GM12878 (cell line): ENCODE results near the gene ATP6V0A1. TPM values are rescaled to one million over a fixed set of nuclear protein-coding genes. Genes with fewer than 3 reads are reported as not detected.

Experiments
- ATAC-seq: fragments of 200-7000 bp; cut with Tn5 transposase; 3 replicates; pipeline ENCODE4 v1.9.1; 2020; ENCODE audit warnings: mild to moderate bottlenecking, moderate library complexity
- BruUV-seq: library from RNA; stranded (reverse); fragments of 400-500 nt; replicated peaks from 2 replicates; lab custom pipeline; 2021; lab: Mats Ljungman, UMichigan
- CTCF ChIA-PET: fragments of 300-600 bp; sonication (Branson Sonifier 250); formaldehyde crosslinking; extraction: SDS; loops from one replicate; lab custom pipeline; 2021; ENCODE audit warnings: inconsistent platforms; lab: Yijun Ruan, JAX
- POLR2A ChIA-PET: fragments of 350-600 bp; formaldehyde crosslinking; extraction: SDS; loops from one replicate; lab custom pipeline; 2021; ENCODE audit warnings: inconsistent platforms; lab: Charles Lee
- RAD21 ChIA-PET: fragments of 300-600 bp; sonication (Branson Sonifier 250); formaldehyde crosslinking; loops from one replicate; lab custom pipeline; 2023; ENCODE audit warnings: antibody characterized with exemption; ENCODE audit not compliant: unreplicated experiment; lab: Charles Lee
- SMC1A ChIA-PET: fragments of 300-600 bp; sonication (Branson Sonifier 250); formaldehyde crosslinking; loops from one replicate; lab custom pipeline; 2023; ENCODE audit not compliant: unreplicated experiment, uncharacterized antibody; lab: Charles Lee
- DNase-seq: peaks from one replicate; pipeline ENCODE4 v3.0.0-alpha.2; 2011; ENCODE audit warnings: low read depth, low spot score
- FAIRE-seq: peaks from 3 replicates; lab custom pipeline; 2011; peaks lifted over from hg19 to GRCh38; lab: Jason Lieb, UNC
- H2AFZ ChIP-seq: 2 replicates; pipeline ENCODE4 v1.6.0; 2011; ENCODE audit warnings: low read depth, low read length, control low read depth; ENCODE audit not compliant: control insufficient read depth
- H3K27ac ChIP-seq: 2 replicates; pipeline ENCODE4 v1.5.1; 2011; ENCODE audit warnings: control low read depth; ENCODE audit not compliant: control insufficient read depth, insufficient read depth
- H3K27me3 ChIP-seq, 2 experiments: replicated peaks in 1 of 2; 2 replicates each; pipeline versions ENCODE4 v1.6.0 to v1.6.1; 2011; ENCODE audit warnings: low read length in 1 of 2; ENCODE audit not compliant: control insufficient read depth in 2 of 2, insufficient read depth in 2 of 2
- H3K36me3 ChIP-seq, 2 experiments: 2 replicates each; pipeline ENCODE4 v1.5.1; 2011; ENCODE audit warnings: low read length in 1 of 2; ENCODE audit not compliant: control insufficient read depth in 2 of 2, insufficient read depth in 2 of 2
- H3K4me1 ChIP-seq: 2 replicates; pipeline ENCODE4 v1.6.1; 2011; ENCODE audit warnings: mild to moderate bottlenecking, low read length, moderate library complexity, mixed read lengths; ENCODE audit not compliant: control insufficient read depth, insufficient read depth
- H3K4me2 ChIP-seq: 2 replicates; pipeline ENCODE4 v1.6.0; 2011; ENCODE audit warnings: control low read depth; ENCODE audit not compliant: control insufficient read depth, insufficient read depth
- H3K4me3 ChIP-seq: fragments of 200-600 bp; sonication (generic); 2 replicates; pipeline ENCODE4 v1.5.1; 2016
- H3K79me2 ChIP-seq: 2 replicates; pipeline ENCODE4 v1.6.0; 2011; ENCODE audit warnings: low read length; ENCODE audit not compliant: control insufficient read depth, insufficient read depth
- H3K9ac ChIP-seq: 2 replicates; pipeline ENCODE4 v1.8.0; 2011; ENCODE audit warnings: low read length, control low read depth, mixed read lengths; ENCODE audit not compliant: control insufficient read depth, insufficient read depth
- H3K9me3 ChIP-seq: replicated peaks from 3 replicates; pipeline ENCODE4 v1.5.1; 2011; ENCODE audit warnings: mild to moderate bottlenecking, low read length; ENCODE audit not compliant: control insufficient read depth, insufficient read depth
- H4K20me1 ChIP-seq: 2 replicates; pipeline ENCODE4 v1.6.0; 2011; ENCODE audit not compliant: control insufficient read depth, insufficient read depth
- ELK1 ChIP-seq: IDR thresholded peaks from 2 replicates; pipeline ENCODE4 v1.6.1; 2012; ENCODE audit warnings: low read depth, low read length, improper control_type of control experiment
- HDAC2 ChIP-seq: fragments of 200-600 bp; sonication (generic); IDR thresholded peaks from 2 replicates; pipeline ENCODE4 v1.6.1; 2017
- IKZF2 ChIP-seq, 2 experiments: fragments of 450-650 bp; IDR thresholded peaks; 2 replicates each; pipeline ENCODE4 v1.6.1; 2017; ENCODE audit warnings: mild to moderate bottlenecking in 2 of 2, moderate library complexity in 2 of 2
- MYB ChIP-seq: fragments of 150-350 bp; IDR thresholded peaks from 2 replicates; pipeline ENCODE4 v1.6.1; 2014; ENCODE audit warnings: mild to moderate bottlenecking, low read depth, low read length, borderline replicate concordance
- NKRF ChIP-seq: fragments of 450-650 bp; conservative IDR thresholded peaks from 2 replicates; pipeline ENCODE4 v1.6.1; 2017; ENCODE audit warnings: mild to moderate bottlenecking, moderate library complexity
- PAX8 ChIP-seq: fragments of 450-650 bp; IDR thresholded peaks from 2 replicates; pipeline ENCODE4 v1.6.1; 2017; ENCODE audit warnings: mild to moderate bottlenecking, moderate library complexity
- SKIL ChIP-seq: fragments of 450-650 bp; IDR thresholded peaks from 2 replicates; pipeline ENCODE4 v1.6.1; 2017; ENCODE audit warnings: mild to moderate bottlenecking, low read depth, inconsistent platforms; ENCODE audit not compliant: poor library complexity, severe bottlenecking
- TCF3 ChIP-seq: IDR thresholded peaks from 2 replicates; pipeline ENCODE4 v1.6.1; 2012; ENCODE audit warnings: low read depth, mild to moderate bottlenecking, low read length, borderline replicate concordance; ENCODE audit not compliant: insufficient read depth
- ZNF24 ChIP-seq: fragments of 450-650 bp; IDR thresholded peaks from 2 replicates; pipeline ENCODE4 v1.6.1; 2017; ENCODE audit warnings: antibody characterized with exemption, mild to moderate bottlenecking
- WGBS: methylation state at CpG from one replicate; pipeline ENCODE4 v1.1.6; 2016; ENCODE audit warnings: low lambda C conversion rate; ENCODE audit not compliant: insufficient replicate concordance, insufficient coverage; ENCODE audit errors: missing lambda C conversion rate; 5-methylcytosine and 5-hydroxymethylcytosine counted together
- in situ Hi-C: fragments of 300-500 bp; cut with MboI; formaldehyde crosslinking; loops from 9 replicates; pipeline ENCODE4 v1.14.3; 2018; ENCODE audit warnings: mixed read lengths
- intact Hi-C: fragments of 100-400 bp; cut with micrococcal nuclease; formaldehyde crosslinking; loops from one replicate; pipeline ENCODE4 v1.14.2; 2022; ENCODE audit not compliant: unreplicated experiment
- polyA plus RNA-seq, 11 experiments: library from polyadenylated mRNA; depleted of rRNA in 4 of 11; unstranded in 6 of 11; stranded (reverse) in 5 of 11; fragments of >200 nt; fragmentation: Nextera tagmentation in 4 of 11; fragmentation: Illumina TruSeq in 1 of 11; extraction: Ambion mirVana in 4 of 11; extraction: Trizol in 1 of 11; gene quantifications; 1 replicate in 1 of 11; 2 replicates in 10 of 11; pipeline versions ENCODE4 v1.2.1 to v1.2.3, GENCODE V29; 2011 to 2016; ENCODE audit warnings: inconsistent platforms in 2 of 11, missing spikeins in 2 of 11, low read depth in 1 of 11
- total RNA-seq, 4 experiments: library from RNA; depleted of rRNA in 3 of 4; stranded (reverse); fragments of >200 nt in 3 of 4; fragmentation: Illumina TruSeq in 1 of 4; extraction: Trizol in 1 of 4; gene quantifications; 2 replicates each; pipeline versions ENCODE4 v1.2.1 to v1.2.3, GENCODE V29; 2013 to 2021

Gene ATP6V0A1
- total and polyA plus RNA-seq, 10 of the 15 experiments (the other 5 are each of a cell fraction or from before 2014, with no cell fraction given), result 3.0 to 76.6 (median 30.9) TPM

- TF ChIP-seq NKRF, result no peak
- TF ChIP-seq, all 136 proteins: peak for 0
Observed at GRCh38 chr17:42559075-42559474, 100.4 kb downstream of the ATP6V0A1 start (continued).

- no peak for ATAC-seq
- no peak for FAIRE-seq
- H3K9me3 ChIP-seq, result no peaks in the 10 kb centered on the region
- DNase-seq, result no peak
- H3K27ac ChIP-seq, result no peak overlapping the region
- peaks cover 10 to 12% of the 10 kb centered on the region in 2 experiments; a peak in 3 of 4 replicates for H3K36me3 ChIP-seq
- ChIA-PET RAD21 (no interaction called here), POLR2A (interaction anchor here (0.7 kb wide), 1 partner anchor 509 kb away, joined by 3 read pairs; no protein-coding TSS in a partner anchor), SMC1A (interaction anchor here (0.6 kb wide), 1 partner anchor 133 kb away, joined by 3 read pairs; no protein-coding TSS in a partner anchor), CTCF (interaction anchor here (1.0 kb wide), 1 partner anchor 12 kb away, joined by 3 read pairs; no protein-coding TSS in a partner anchor)
- no peak overlapping the region for H3K4me3 ChIP-seq
- no peaks in the 10 kb centered on the region for H4K20me1 ChIP-seq
- H2AFZ ChIP-seq, result no peak overlapping the region
- BruUV-seq, result no TSS peak
- no peaks in the 10 kb centered on the region for H3K27me3 ChIP-seq
- WGBS, result 100% methylated on average over 3 of the region's 3 CpGs
- peaks cover 17% of the 10 kb centered on the region for H3K4me1 ChIP-seq
- no peak overlapping the region for H3K9ac ChIP-seq
- TF ChIP-seq MYB, result no peak
- TF ChIP-seq SKIL, result no peak
- TF ChIP-seq IKZF2 (IDR thresholded peaks at IDR 0.05), result no peak
- no peak for TF ChIP-seq PAX8
- TF ChIP-seq ELK1, result no peak
- TF ChIP-seq HDAC2, result no peak
- TF ChIP-seq ZNF24, result no peak
- TF ChIP-seq TCF3, result no peak
- in situ Hi-C loops (no loop called here), intact Hi-C loops (no loop called here)
- no peak overlapping the region for H3K4me2 ChIP-seq
- peaks cover 34% of the 10 kb centered on the region for H3K79me2 ChIP-seq
Observed at GRCh38 chr17:42560246-42560645, 101.6 kb downstream of the ATP6V0A1 start.
